ENCODE measurements around the gene KATNB1. TPM values are rescaled to one million over a fixed set of nuclear protein-coding genes. Genes with fewer than 3 reads are reported as not detected.

KATNB1 gene
- polyA plus RNA-seq, 2 donors: 10.5 to 16.5 TPM

GRCh38 chr16:57800200-57801097 is 64.9 kb downstream of the KATNB1 start:
- peak overlapping the region in 1 of 2 donors; percentile 52 for H3K27ac ChIP-seq (ENCODE audit: low read depth in 2 of 2, low read length in 1 of 2)
- no peaks in the 10 kb centered on the region for H3K9me3 ChIP-seq (ENCODE audit: control insufficient read depth in 2 of 2, insufficient read depth in 1 of 2, low read depth in 1 of 2, low read length in 1 of 2)
- peaks cover 10 to 22% of the 10 kb centered on the region in 2 donors for H3K4me1 ChIP-seq (ENCODE audit: control insufficient read depth in 2 of 2, insufficient read depth in 2 of 2, low read length in 1 of 2)
- no peaks in the 10 kb centered on the region for H3K27me3 ChIP-seq (ENCODE audit: control insufficient read depth in 1 of 2, insufficient read depth in 2 of 2, low read length in 2 of 2)
- peaks cover 0 to 4% of the 10 kb centered on the region in 2 donors for H3K36me3 ChIP-seq (ENCODE audit: control insufficient read depth in 2 of 2, insufficient read depth in 2 of 2, low read length in 1 of 2)
- peak overlapping the region in 1 of 2 donors; percentile 7 for H3K4me3 ChIP-seq (ENCODE audit: low read depth in 1 of 2, low read length in 2 of 2)
- WGBS, 2 donors: 54 to 68% methylated on average over 12 of the region's 12 CpGs

DNA sequence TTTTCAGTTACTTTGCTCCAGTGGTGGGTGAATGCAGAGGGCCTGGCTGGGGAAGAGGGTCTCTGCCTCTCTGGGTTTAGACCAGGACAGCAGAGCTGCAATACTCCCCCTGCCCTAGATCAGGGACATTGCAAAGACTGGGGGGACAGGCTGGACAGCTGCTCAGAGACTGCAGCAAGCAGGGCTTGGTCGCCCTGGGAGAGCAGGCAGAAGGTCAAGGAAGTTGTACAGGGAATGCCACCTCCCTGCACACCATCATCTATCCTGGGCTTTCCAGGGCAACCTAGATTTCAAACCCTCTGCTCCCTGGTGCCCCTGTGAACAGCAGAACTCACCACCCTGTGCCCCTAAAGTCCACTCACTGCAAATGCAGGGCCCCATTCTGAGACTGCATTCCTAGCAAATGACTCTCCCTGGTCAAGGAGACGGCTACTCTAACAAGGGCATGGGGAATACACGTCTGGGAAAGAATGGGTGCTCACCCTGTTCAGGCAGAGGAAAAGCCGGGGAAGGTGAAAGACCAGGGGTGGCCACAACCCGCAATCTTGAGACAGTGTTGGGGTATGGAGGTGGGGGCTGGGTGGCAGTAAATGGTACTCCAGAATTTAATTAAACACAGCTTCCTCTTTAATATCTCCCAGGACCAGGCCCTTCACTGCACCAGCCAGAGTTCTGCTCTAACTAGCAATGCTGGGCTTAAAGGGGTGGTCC is 65.7 kb downstream of the KATNB1 start:
- H3K36me3 ChIP-seq (ENCODE audit: control insufficient read depth in 2 of 2, insufficient read depth in 2 of 2, low read length in 1 of 2): peaks cover 0 to 4% of the 10 kb centered on the region in 2 donors
- H3K27ac ChIP-seq (ENCODE audit: low read depth in 2 of 2, low read length in 1 of 2): peak overlapping the region; percentile 36 to 83
- no peaks in the 10 kb centered on the region for H3K27me3 ChIP-seq (ENCODE audit: control insufficient read depth in 1 of 2, insufficient read depth in 2 of 2, low read length in 2 of 2)
- H3K4me3 ChIP-seq (ENCODE audit: low read depth in 1 of 2, low read length in 2 of 2): peak overlapping the region; percentile 49 to 59
- 50 to 53% methylated on average over 5 of the region's 5 CpGs for WGBS, 2 donors
- peaks cover 10 to 22% of the 10 kb centered on the region in 2 donors for H3K4me1 ChIP-seq (ENCODE audit: control insufficient read depth in 2 of 2, insufficient read depth in 2 of 2, low read length in 1 of 2)
- H3K9me3 ChIP-seq (ENCODE audit: control insufficient read depth in 2 of 2, insufficient read depth in 1 of 2, low read depth in 1 of 2, low read length in 1 of 2): no peaks in the 10 kb centered on the region

GRCh38 chr16:57801809-57802340 is 66.3 kb downstream of the KATNB1 start:
- H3K9me3 ChIP-seq (ENCODE audit: control insufficient read depth in 2 of 2, insufficient read depth in 1 of 2, low read depth in 1 of 2, low read length in 1 of 2): no peaks in the 10 kb centered on the region
- peaks cover 10 to 22% of the 10 kb centered on the region in 2 donors for H3K4me1 ChIP-seq (ENCODE audit: control insufficient read depth in 2 of 2, insufficient read depth in 2 of 2, low read length in 1 of 2)
- peaks cover 0 to 4% of the 10 kb centered on the region in 2 donors for H3K36me3 ChIP-seq (ENCODE audit: control insufficient read depth in 2 of 2, insufficient read depth in 2 of 2, low read length in 1 of 2)

GRCh38 chr16:57802341-57803133 is 67.0 kb downstream of the KATNB1 start, which contains the start of gene KIFC3:
TSS of gene KIFC3 (minus strand) at chr16:57802491. CDS start at chr16:57798243, 4,248 bp downstream.
- H3K9me3 ChIP-seq (ENCODE audit: control insufficient read depth in 2 of 2, insufficient read depth in 1 of 2, low read depth in 1 of 2, low read length in 1 of 2): no peaks in the 10 kb centered on the region
- WGBS, 2 donors: 6 to 13% methylated on average over 57 to 78 of the region's 78 CpGs
- H3K4me3 ChIP-seq (ENCODE audit: low read depth in 1 of 2, low read length in 2 of 2): peak within 1 kb of the TSS; percentile 49 to 59
- peaks cover 7 to 19% of the 10 kb centered on the region in 2 donors for H3K4me1 ChIP-seq (ENCODE audit: control insufficient read depth in 2 of 2, insufficient read depth in 2 of 2, low read length in 1 of 2)
- H3K36me3 ChIP-seq (ENCODE audit: control insufficient read depth in 2 of 2, insufficient read depth in 2 of 2, low read length in 1 of 2): peaks cover 0 to 2% of the 10 kb centered on the region in 2 donors
- H3K27me3 ChIP-seq (ENCODE audit: control insufficient read depth in 1 of 2, insufficient read depth in 2 of 2, low read length in 2 of 2): no peaks in the 10 kb centered on the region
- H3K27ac ChIP-seq (ENCODE audit: low read depth in 2 of 2, low read length in 1 of 2): peak within 1 kb of the TSS; percentile 36 to 83

More at GRCh38 chr16:57801809-57802340, 66.3 kb downstream of the KATNB1 start:
- Histone ChIP-seq H3K4me3 (ENCODE audit: low read depth in 1 of 2, low read length in 2 of 2) (peak overlapping the region; percentile 49 to 59), H3K27ac (ENCODE audit: low read depth in 2 of 2, low read length in 1 of 2) (peak overlapping the region; percentile 36 to 83), H3K27me3 (ENCODE audit: control insufficient read depth in 1 of 2, insufficient read depth in 2 of 2, low read length in 2 of 2) (no peaks in the 10 kb centered on the region)
- WGBS, 2 donors: 6 to 8% methylated on average over 45 of the region's 45 CpGs

DNA sequence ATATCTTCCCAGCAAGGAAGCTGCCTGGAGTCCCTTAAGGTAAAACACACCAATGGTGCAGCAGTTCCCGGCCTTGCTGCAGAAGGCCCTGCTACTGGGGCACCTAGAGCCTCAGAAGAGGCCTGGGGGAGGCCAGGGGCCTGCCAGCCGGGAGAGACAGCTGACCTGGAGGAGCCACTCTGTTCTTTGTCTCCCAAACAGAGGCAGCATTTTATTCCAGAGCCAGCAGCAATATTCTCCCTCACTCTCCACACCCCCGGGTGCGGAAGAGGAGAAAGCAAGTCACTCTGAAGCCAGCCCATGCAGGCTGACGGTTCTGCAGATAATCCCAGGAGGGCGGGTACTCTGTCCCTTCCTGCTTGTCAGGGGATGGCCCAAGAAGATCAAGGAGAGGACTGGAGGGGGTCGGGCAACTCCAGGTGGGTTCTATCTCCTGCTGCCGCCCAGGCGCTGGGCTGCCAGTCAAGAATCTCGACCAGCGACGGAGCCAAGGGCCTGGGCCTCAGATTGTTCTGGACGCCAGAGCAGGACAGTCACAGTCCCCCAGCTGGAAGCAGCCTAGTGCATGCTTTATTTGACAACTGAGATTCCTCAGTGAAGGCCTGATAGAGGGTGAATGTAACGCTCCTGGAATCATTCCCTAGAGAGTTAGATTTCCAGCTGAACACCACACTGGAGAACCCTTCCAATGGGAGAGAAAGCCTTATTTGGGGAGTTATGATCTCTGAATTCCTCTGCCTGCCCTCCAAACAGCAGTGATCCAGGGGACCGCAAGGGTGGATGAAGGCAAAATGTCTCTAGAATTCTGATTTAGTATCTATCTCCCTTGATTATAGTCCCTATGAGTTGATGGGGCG is 67.8 kb downstream of the KATNB1 start:
- H3K36me3 ChIP-seq (ENCODE audit: control insufficient read depth in 2 of 2, insufficient read depth in 2 of 2, low read length in 1 of 2): no peaks in the 10 kb centered on the region
- H3K27ac ChIP-seq (ENCODE audit: low read depth in 2 of 2, low read length in 1 of 2): peak overlapping the region; percentile 34 to 36
- peaks cover 7 to 19% of the 10 kb centered on the region in 2 donors for H3K4me1 ChIP-seq (ENCODE audit: control insufficient read depth in 2 of 2, insufficient read depth in 2 of 2, low read length in 1 of 2)
- 61 to 68% methylated on average over 16 of the region's 16 CpGs for WGBS, 2 donors
- H3K9me3 ChIP-seq (ENCODE audit: control insufficient read depth in 2 of 2, insufficient read depth in 1 of 2, low read depth in 1 of 2, low read length in 1 of 2): no peaks in the 10 kb centered on the region
- no peak overlapping the region for H3K4me3 ChIP-seq (ENCODE audit: low read depth in 1 of 2, low read length in 2 of 2)
- H3K27me3 ChIP-seq (ENCODE audit: control insufficient read depth in 1 of 2, insufficient read depth in 2 of 2, low read length in 2 of 2): no peaks in the 10 kb centered on the region

- Histone ChIP-seq H3K36me3 (ENCODE audit: control insufficient read depth in 2 of 2, insufficient read depth in 2 of 2, low read length in 1 of 2) (no peaks in the 10 kb centered on the region), H3K9me3 (ENCODE audit: control insufficient read depth in 2 of 2, insufficient read depth in 1 of 2, low read depth in 1 of 2, low read length in 1 of 2) (no peaks in the 10 kb centered on the region), H3K4me3 (ENCODE audit: low read depth in 1 of 2, low read length in 2 of 2) (no peak overlapping the region), H3K4me1 (ENCODE audit: control insufficient read depth in 2 of 2, insufficient read depth in 2 of 2, low read length in 1 of 2) (peaks cover 7 to 19% of the 10 kb centered on the region in 2 donors), H3K27me3 (ENCODE audit: control insufficient read depth in 1 of 2, insufficient read depth in 2 of 2, low read length in 2 of 2) (no peaks in the 10 kb centered on the region), H3K27ac (ENCODE audit: low read depth in 2 of 2, low read length in 1 of 2) (no peak overlapping the region)
- 59 to 65% methylated on average over 5 of the region's 5 CpGs for WGBS, 2 donors
Observed at GRCh38 chr16:57804111-57804837, 68.7 kb downstream of the KATNB1 start.

- Histone ChIP-seq H3K36me3 (ENCODE audit: control insufficient read depth in 2 of 2, insufficient read depth in 2 of 2, low read length in 1 of 2) (no peaks in the 10 kb centered on the region), H3K4me1 (ENCODE audit: control insufficient read depth in 2 of 2, insufficient read depth in 2 of 2, low read length in 1 of 2) (peaks cover 6 to 21% of the 10 kb centered on the region in 2 donors), H3K9me3 (ENCODE audit: control insufficient read depth in 2 of 2, insufficient read depth in 1 of 2, low read depth in 1 of 2, low read length in 1 of 2) (no peaks in the 10 kb centered on the region), H3K27ac (ENCODE audit: low read depth in 2 of 2, low read length in 1 of 2) (no peak overlapping the region), H3K27me3 (ENCODE audit: control insufficient read depth in 1 of 2, insufficient read depth in 2 of 2, low read length in 2 of 2) (no peaks in the 10 kb centered on the region), H3K4me3 (ENCODE audit: low read depth in 1 of 2, low read length in 2 of 2) (no peak overlapping the region)
- WGBS, 2 donors: 77 to 86% methylated on average over 6 of the region's 6 CpGs
Observed at GRCh38 chr16:57805176-57805575, 69.6 kb downstream of the KATNB1 start.
